ENCODE measurements around the gene IL17RD. TPM values are rescaled to one million over a fixed set of nuclear protein-coding genes. Genes with fewer than 3 reads are reported as not detected.

The IL17RD gene
- total and polyA plus RNA-seq, 2 donors (not counting 1 experiment from before 2014, with no cell fraction given), result 0.05 TPM; not detected in 1

GRCh38 chr3:57126244-57126643 lies 38.9 kb downstream of the IL17RD start:
- WGBS (ENCODE audit: insufficient coverage), result 100% methylated on average over 2 of the region's 4 CpGs
- no peak for ATAC-seq (ENCODE audit: low read depth)
- Mint-ChIP-seq H3K9me3 (ENCODE audit: insufficient read depth) (no peaks in the 10 kb centered on the region), H3K27ac (no peak overlapping the region), H3K4me1 (no peaks in the 10 kb centered on the region), H3K4me3 (no peak overlapping the region), H3K27me3 (peaks cover 37% of the 10 kb centered on the region)
- Histone ChIP-seq H3K27me3 (replicated peaks in 1 of 4; ENCODE audit: control extremely low read depth in 1 of 4, control insufficient read depth in 3 of 4, insufficient read depth in 4 of 4, low read length in 3 of 4) (peaks cover 0 to 3% (median under 1%) of the 10 kb centered on the region in 4 experiments), H4K20me1 (ENCODE audit: control insufficient read depth, insufficient read depth, low read length, poor library complexity, severe bottlenecking) (no peaks in the 10 kb centered on the region), H3K9me3 (ENCODE audit: control extremely low read depth in 1 of 3, control insufficient read depth in 2 of 3, insufficient read depth in 1 of 3, low read length in 2 of 3) (no peaks in the 10 kb centered on the region), H3K4me3 (ENCODE audit: control extremely low read depth in 1 of 5, extremely low read depth in 1 of 5, insufficient read depth in 1 of 5, low read depth in 2 of 5, low read length in 4 of 5) (no peak overlapping the region), H3K79me2 (ENCODE audit: control insufficient read depth, insufficient read depth, low read length) (no peaks in the 10 kb centered on the region), H2AFZ (ENCODE audit: insufficient read depth, low read depth, low read length, poor library complexity, severe bottlenecking) (no peak overlapping the region), H3K4me2 (replicated peaks; ENCODE audit: low read depth, low read length, poor library complexity, severe bottlenecking) (no peak overlapping the region), H3K9ac (ENCODE audit: low read length) (no peak overlapping the region), H3K4me1 (ENCODE audit: control insufficient read depth in 2 of 2, insufficient read depth in 2 of 2, low read length in 2 of 2) (no peaks in the 10 kb centered on the region), H3K27ac (ENCODE audit: low read length in 2 of 2) (no peak overlapping the region), H3K36me3 (replicated peaks in 1 of 2; ENCODE audit: control extremely low read depth in 1 of 2, control insufficient read depth in 1 of 2, extremely low read depth in 1 of 2, insufficient read depth in 2 of 2, low read length in 1 of 2) (no peaks in the 10 kb centered on the region)
- no peak for TF ChIP-seq EZH2 (IDR thresholded peaks at IDR 0.05; ENCODE audit: borderline replicate concordance, insufficient read depth, low read depth, low read length, poor library complexity, severe bottlenecking)
- no peak for TF ChIP-seq CTCF (IDR thresholded peaks at IDR 0.05)
- CTCF ChIA-PET, result no interaction called here
- DNase-seq, result no peak
- POLR2A ChIA-PET, result no interaction called here
- intact Hi-C loops (cut with micrococcal nuclease), result no loop called here

- H3K4me2 ChIP-seq (replicated peaks; ENCODE audit: low read depth, low read length, poor library complexity, severe bottlenecking), result no peak overlapping the region
- H3K4me1 ChIP-seq (ENCODE audit: control insufficient read depth in 2 of 2, insufficient read depth in 2 of 2, low read length in 2 of 2), result no peaks in the 10 kb centered on the region
- H3K79me2 ChIP-seq (ENCODE audit: control insufficient read depth, insufficient read depth, low read length), result no peaks in the 10 kb centered on the region
- TF ChIP-seq CTCF (IDR thresholded peaks at IDR 0.05) (no peak), EZH2 (IDR thresholded peaks at IDR 0.05; ENCODE audit: borderline replicate concordance, insufficient read depth, low read depth, low read length, poor library complexity, severe bottlenecking) (no peak)
- ATAC-seq (ENCODE audit: low read depth), result no peak
- POLR2A ChIA-PET, result no interaction called here
- no peak overlapping the region for H3K27ac ChIP-seq (ENCODE audit: low read length in 2 of 2)
- no peak overlapping the region for H2AFZ ChIP-seq (ENCODE audit: insufficient read depth, low read depth, low read length, poor library complexity, severe bottlenecking)
- intact Hi-C loops (cut with micrococcal nuclease), result no loop called here
- CTCF ChIA-PET, result no interaction called here
- no peaks in the 10 kb centered on the region for H3K36me3 ChIP-seq (replicated peaks in 1 of 2; ENCODE audit: control extremely low read depth in 1 of 2, control insufficient read depth in 1 of 2, extremely low read depth in 1 of 2, insufficient read depth in 2 of 2, low read length in 1 of 2)
- no peaks in the 10 kb centered on the region for H3K4me1 Mint-ChIP-seq
- H3K9ac ChIP-seq (ENCODE audit: low read length), result no peak overlapping the region
- WGBS (ENCODE audit: insufficient coverage), result 88% methylated on average over 4 of the region's 10 CpGs
- no peaks in the 10 kb centered on the region for H4K20me1 ChIP-seq (ENCODE audit: control insufficient read depth, insufficient read depth, low read length, poor library complexity, severe bottlenecking)
- no peak for DNase-seq
- no peak overlapping the region for H3K27ac Mint-ChIP-seq
- peaks cover 25% of the 10 kb centered on the region for H3K27me3 Mint-ChIP-seq
- no peak overlapping the region for H3K4me3 ChIP-seq (ENCODE audit: control extremely low read depth in 1 of 5, extremely low read depth in 1 of 5, insufficient read depth in 1 of 5, low read depth in 2 of 5, low read length in 4 of 5)
- H3K9me3 Mint-ChIP-seq (ENCODE audit: insufficient read depth), result no peaks in the 10 kb centered on the region
- H3K27me3 ChIP-seq (replicated peaks in 1 of 4; ENCODE audit: control extremely low read depth in 1 of 4, control insufficient read depth in 3 of 4, insufficient read depth in 4 of 4, low read length in 3 of 4), result peaks cover 0 to 3% (median 0%) of the 10 kb centered on the region in 4 experiments
- no peak overlapping the region for H3K4me3 Mint-ChIP-seq
- no peaks in the 10 kb centered on the region for H3K9me3 ChIP-seq (ENCODE audit: control extremely low read depth in 1 of 3, control insufficient read depth in 2 of 3, insufficient read depth in 1 of 3, low read length in 2 of 3)
Observed at GRCh38 chr3:57120451-57121174, 44.5 kb downstream of the IL17RD start.

Measured in B cell (primary cell).